ENCODE measurements around the gene ADAMTS4. TPM values are rescaled to one million over a fixed set of nuclear protein-coding genes. Genes with fewer than 3 reads are reported as not detected.
A peak's percentile ranks its signal among the peaks of the same experiment; 100 is the strongest.

The ADAMTS4 gene
- total and polyA plus RNA-seq, 2 donors (not counting 1 experiment from before 2014, with no cell fraction given): 0.10 TPM; not detected in 1

- Histone ChIP-seq H3K27ac (ENCODE audit: low read length in 2 of 2) (peak overlapping the region; percentile 76 to 81), H4K20me1 (ENCODE audit: control insufficient read depth, insufficient read depth, low read length, poor library complexity, severe bottlenecking) (peaks cover 14% of the 10 kb centered on the region), H3K4me2 (replicated peaks; ENCODE audit: low read depth, low read length, poor library complexity, severe bottlenecking) (peak overlapping the region; percentile 82), H3K27me3 (replicated peaks in 1 of 4; ENCODE audit: control extremely low read depth in 1 of 4, control insufficient read depth in 3 of 4, insufficient read depth in 4 of 4, low read length in 3 of 4) (no peaks in the 10 kb centered on the region), H3K9ac (ENCODE audit: low read length) (peak overlapping the region; percentile 83), H3K36me3 (replicated peaks in 1 of 2; ENCODE audit: control extremely low read depth in 1 of 2, control insufficient read depth in 1 of 2, extremely low read depth in 1 of 2, insufficient read depth in 2 of 2, low read length in 1 of 2) (peaks cover 3 to 50% of the 10 kb centered on the region in 2 experiments), H3K4me3 (ENCODE audit: control extremely low read depth in 1 of 5, extremely low read depth in 1 of 5, insufficient read depth in 1 of 5, low read depth in 2 of 5, low read length in 4 of 5) (peak overlapping the region in 3 of 5 experiments; percentile 85 to 95 (median 90)), H3K79me2 (ENCODE audit: control insufficient read depth, insufficient read depth, low read length) (peaks cover 33% of the 10 kb centered on the region), H2AFZ (ENCODE audit: insufficient read depth, low read depth, low read length, poor library complexity, severe bottlenecking) (no peak overlapping the region), H3K4me1 (ENCODE audit: control insufficient read depth in 2 of 2, insufficient read depth in 2 of 2, low read length in 2 of 2) (peaks cover 25 to 38% of the 10 kb centered on the region in 2 donors), H3K9me3 (ENCODE audit: control extremely low read depth in 1 of 3, control insufficient read depth in 2 of 3, insufficient read depth in 1 of 3, low read length in 2 of 3) (no peaks in the 10 kb centered on the region)
- H3K9me3 Mint-ChIP-seq (ENCODE audit: insufficient read depth): no peaks in the 10 kb centered on the region
- 77% methylated on average over 9 of the region's 10 CpGs for whole genome bisulfite sequencing (ENCODE audit: insufficient coverage)
- DNase-seq: no peak
- no peak for ATAC-seq (ENCODE audit: low read depth)
- no peaks in the 10 kb centered on the region for H3K27me3 Mint-ChIP-seq
- ChIA-PET CTCF (interaction anchor here (0.9 to 3.3 kb wide), 4 partner anchors 9 to 77 kb away, joined by 3 to 24 read pairs (median 4); partner anchors contain the start of genes KLHDC9 and PPOX), POLR2A (interaction anchor here (0.7 to 2.3 kb wide), 4 partner anchors 10 to 50 kb away, joined by 3 to 10 read pairs (median 4); partner anchors contain the start of genes NDUFS2, PPOX and TOMM40L)
- peak overlapping the region; percentile 100 for H3K27ac Mint-ChIP-seq
- TF ChIP-seq CTCF (IDR thresholded peaks at IDR 0.05) (no peak), EZH2 (IDR thresholded peaks at IDR 0.05; ENCODE audit: borderline replicate concordance, insufficient read depth, low read depth, low read length, poor library complexity, severe bottlenecking) (no peak)
- intact Hi-C loops (cut with micrococcal nuclease): no loop called here
- peaks cover 54% of the 10 kb centered on the region for H3K4me1 Mint-ChIP-seq
- peak overlapping the region; percentile 99 for H3K4me3 Mint-ChIP-seq
These were observed 22.9 kb downstream of the ADAMTS4 start for GRCh38 chr1:161175771-161176453.

- peak overlapping the region; percentile 99 for H3K4me3 Mint-ChIP-seq
- Histone ChIP-seq H3K9me3 (ENCODE audit: control extremely low read depth in 1 of 3, control insufficient read depth in 2 of 3, insufficient read depth in 1 of 3, low read length in 2 of 3) (no peaks in the 10 kb centered on the region), H4K20me1 (ENCODE audit: control insufficient read depth, insufficient read depth, low read length, poor library complexity, severe bottlenecking) (peaks cover 14% of the 10 kb centered on the region), H2AFZ (ENCODE audit: insufficient read depth, low read depth, low read length, poor library complexity, severe bottlenecking) (no peak overlapping the region), H3K4me1 (ENCODE audit: control insufficient read depth in 2 of 2, insufficient read depth in 2 of 2, low read length in 2 of 2) (peaks cover 25 to 32% of the 10 kb centered on the region in 2 donors), H3K4me3 (ENCODE audit: control extremely low read depth in 1 of 5, extremely low read depth in 1 of 5, insufficient read depth in 1 of 5, low read depth in 2 of 5, low read length in 4 of 5) (no peak overlapping the region), H3K27me3 (replicated peaks in 1 of 4; ENCODE audit: control extremely low read depth in 1 of 4, control insufficient read depth in 3 of 4, insufficient read depth in 4 of 4, low read length in 3 of 4) (no peaks in the 10 kb centered on the region), H3K36me3 (replicated peaks in 1 of 2; ENCODE audit: control extremely low read depth in 1 of 2, control insufficient read depth in 1 of 2, extremely low read depth in 1 of 2, insufficient read depth in 2 of 2, low read length in 1 of 2) (peaks cover 3 to 58% of the 10 kb centered on the region in 2 experiments), H3K79me2 (ENCODE audit: control insufficient read depth, insufficient read depth, low read length) (peaks cover 33% of the 10 kb centered on the region), H3K9ac (ENCODE audit: low read length) (no peak overlapping the region), H3K4me2 (replicated peaks; ENCODE audit: low read depth, low read length, poor library complexity, severe bottlenecking) (no peak overlapping the region), H3K27ac (ENCODE audit: low read length in 2 of 2) (no peak overlapping the region)
- peaks cover 46% of the 10 kb centered on the region for H3K4me1 Mint-ChIP-seq
- intact Hi-C loops (cut with micrococcal nuclease): no loop called here
- no peaks in the 10 kb centered on the region for H3K9me3 Mint-ChIP-seq (ENCODE audit: insufficient read depth)
- WGBS (ENCODE audit: insufficient coverage): 94% methylated on average over 10 of the region's 11 CpGs
- no peaks in the 10 kb centered on the region for H3K27me3 Mint-ChIP-seq
- H3K27ac Mint-ChIP-seq: no peak overlapping the region
- POLR2A ChIA-PET: no interaction called here
- DNase-seq: no peak
- no peak for ATAC-seq (ENCODE audit: low read depth)
- TF ChIP-seq EZH2 (IDR thresholded peaks at IDR 0.05; ENCODE audit: borderline replicate concordance, insufficient read depth, low read depth, low read length, poor library complexity, severe bottlenecking): no peak
- TF ChIP-seq CTCF (IDR thresholded peaks at IDR 0.05): no peak
- CTCF ChIA-PET: interaction anchor here (1.0 to 3.3 kb wide), 2 partner anchors 8 to 11 kb away, joined by 3 to 24 read pairs; partner anchors contain the start of gene PPOX
These were observed 23.9 kb downstream of the ADAMTS4 start for GRCh38 chr1:161174911-161175310.

Data from B cell (primary cell).